Endometrium (tissue), 2 donors: ENCODE data around the gene MRPS12.
"Not testable (repeated sequence)": the region's sequence is repeated elsewhere in the genome, so short reads cannot be mapped to it uniquely, and the experiment has no call there.

Experiments
- FAIRE-seq: peaks from 2 replicates; lab custom pipeline; 2012; peaks lifted over from hg19 to GRCh38; lab: Jason Lieb, UNC
- donor health status: control.
- donor health status: control.

MRPS12 gene

DNA sequence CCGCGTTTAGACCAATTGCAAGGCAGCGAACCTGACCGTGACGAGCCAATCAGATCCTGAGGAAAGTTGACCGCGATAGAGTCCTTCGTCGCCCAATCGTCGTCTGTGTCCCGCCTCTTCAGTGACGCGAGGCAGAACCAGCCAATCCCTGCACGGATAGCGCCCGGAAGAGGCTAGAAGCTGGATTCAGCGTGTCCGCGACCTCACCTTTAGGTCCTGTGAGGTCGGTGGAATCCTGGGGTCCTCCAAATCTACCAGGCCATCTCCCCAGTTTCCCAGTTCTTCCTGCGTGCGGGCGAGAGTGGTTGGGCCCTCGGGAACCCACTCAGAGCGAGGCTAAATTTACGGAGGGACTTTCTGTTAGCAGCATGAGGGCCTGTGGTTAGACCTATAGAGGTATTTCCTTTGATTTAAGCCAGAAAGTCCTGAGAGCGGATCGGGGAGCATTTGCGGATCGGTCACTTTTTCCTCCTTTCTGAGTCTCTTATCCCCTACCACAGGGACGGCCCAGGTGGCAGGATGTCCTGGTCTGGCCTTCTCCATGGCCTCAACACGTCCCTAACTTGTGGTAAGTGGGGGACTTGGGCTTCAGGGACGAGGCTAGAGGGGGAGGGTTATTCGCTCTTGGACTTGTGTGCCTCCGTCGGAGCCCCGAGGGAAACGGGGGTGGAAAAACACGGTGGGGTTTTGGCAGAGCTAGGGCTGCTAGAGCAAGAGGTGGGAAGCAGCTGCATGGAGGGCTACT, at the start of gene MRPS12:
Gene MRPS12, plus strand, starts transcription at position 169 of the 745 bp plus-strand sequence. Its CDS starts 351 bp downstream, at position 520.
- FAIRE-seq, result peak; percentile 96

DNA sequence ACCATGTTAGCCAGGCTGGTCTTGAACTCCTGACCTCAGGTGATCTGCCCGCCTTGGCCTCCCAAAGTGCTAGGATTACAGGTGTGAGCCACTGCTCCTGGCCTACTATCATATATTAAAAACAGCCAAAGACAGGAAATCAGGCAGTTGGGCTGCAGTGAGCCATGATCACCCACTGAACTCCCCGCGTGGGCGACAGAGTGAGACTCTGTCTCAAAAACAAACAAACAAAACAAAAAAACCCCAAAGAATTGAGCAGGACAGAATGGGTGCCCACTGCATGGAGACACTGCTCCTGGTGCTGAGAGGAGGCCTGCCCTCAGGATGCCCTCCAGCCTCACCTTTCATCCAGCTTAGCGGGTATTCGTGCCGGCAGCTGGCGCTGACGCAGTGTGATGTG, 47.5 kb upstream of the MRPS12 start:
- no peak for FAIRE-seq

DNA sequence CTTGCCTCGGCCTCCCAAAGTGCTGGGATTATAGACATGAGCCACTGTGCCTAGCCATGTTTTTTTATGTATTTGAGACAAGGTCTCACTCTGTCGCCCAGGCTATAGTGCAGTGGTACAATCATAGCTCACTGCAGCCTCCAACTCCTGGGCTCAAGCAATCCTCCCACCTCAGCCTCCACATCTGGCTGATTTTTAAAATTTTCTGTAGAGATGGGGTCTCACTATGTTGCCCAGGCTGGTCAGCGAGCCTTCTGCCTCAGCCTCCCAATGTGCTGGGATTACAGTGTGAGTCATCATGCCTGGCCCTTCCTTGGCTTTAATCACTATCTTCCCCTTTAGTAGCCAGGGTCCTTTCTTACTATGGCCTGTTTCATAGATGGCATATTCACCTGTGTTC, 46.1 kb upstream of the MRPS12 start:
- FAIRE-seq, result not testable (repeated sequence)

DNA sequence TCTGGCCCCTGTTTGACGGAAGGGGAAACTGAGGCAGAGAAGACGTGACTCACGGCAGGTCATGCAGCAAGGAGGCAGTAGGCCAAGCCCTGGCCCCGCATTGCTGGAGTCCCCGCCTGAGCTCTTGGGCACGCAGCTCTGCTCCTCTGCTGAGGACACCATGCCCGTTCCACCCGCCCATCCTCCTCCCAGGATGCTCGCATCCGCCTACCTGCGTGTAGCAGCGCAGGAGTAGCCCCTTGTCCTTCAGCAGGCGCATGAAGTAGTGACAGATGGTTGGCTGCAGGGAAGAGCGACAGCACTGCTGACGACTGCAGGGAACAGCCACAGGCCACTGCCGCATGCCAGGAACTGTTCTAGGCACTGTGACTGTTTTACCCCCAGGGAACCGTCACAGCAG, 41.9 kb upstream of the MRPS12 start:
- FAIRE-seq, result no peak

DNA sequence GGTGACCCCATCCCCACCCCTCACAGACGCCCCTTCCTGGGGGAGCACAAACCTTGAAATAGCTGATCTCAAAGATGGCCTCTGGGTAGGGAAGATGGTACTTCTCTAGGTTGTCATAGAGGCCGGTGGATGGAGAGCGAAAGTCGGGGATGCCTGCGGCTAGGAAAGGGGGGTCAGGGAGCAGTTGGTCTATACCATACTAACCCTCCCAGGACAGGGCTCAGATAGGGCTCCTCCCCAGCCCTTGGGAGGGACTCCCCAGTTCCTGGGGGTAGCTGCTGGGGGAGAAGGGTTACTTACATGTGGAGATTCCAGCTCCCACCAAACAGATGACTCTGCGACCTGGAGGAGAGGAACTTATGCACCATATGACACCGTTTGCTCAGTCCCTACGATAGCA, 40.9 kb upstream of the MRPS12 start:
- no peak for FAIRE-seq

DNA sequence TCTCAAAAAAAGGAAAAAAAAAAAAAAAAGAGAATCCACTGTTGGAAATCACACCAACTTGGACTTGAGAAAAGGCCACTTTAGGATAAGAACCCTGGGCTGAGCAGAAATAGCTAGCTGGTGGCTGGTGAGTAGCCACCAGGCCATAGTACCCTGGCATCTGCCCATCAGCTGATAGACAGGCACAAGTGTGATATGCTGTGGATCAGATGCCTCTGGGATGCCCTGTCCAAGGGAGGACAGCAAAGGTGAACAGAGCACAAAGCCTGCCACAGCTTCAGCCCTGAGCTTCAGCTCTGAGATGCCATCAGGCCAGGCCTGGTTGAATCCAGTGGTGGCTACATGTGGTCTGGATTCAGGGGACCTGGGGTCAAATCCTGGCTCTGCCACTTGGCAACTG, 40.1 kb upstream of the MRPS12 start:
- FAIRE-seq, result no peak

DNA sequence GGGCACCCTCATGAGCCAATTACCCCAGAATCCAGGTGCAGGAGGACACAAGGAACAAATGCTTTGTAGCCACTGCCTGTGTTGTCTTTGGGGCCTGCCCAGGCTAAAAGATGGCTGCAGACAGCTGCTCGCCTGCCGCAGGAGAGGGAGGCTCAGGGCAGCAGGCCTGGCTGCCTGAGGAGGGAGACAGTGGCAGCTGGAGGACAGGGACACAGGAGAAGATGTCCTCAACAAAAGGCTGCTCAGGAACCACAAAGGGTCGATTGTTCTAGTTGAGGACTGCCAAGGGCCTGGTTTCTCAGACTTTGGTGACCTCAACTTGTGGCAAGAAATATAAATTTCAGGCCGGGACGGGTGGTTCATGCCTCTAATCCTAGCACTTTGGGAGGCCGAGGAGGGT, 39.0 kb upstream of the MRPS12 start:
- no peak for FAIRE-seq

DNA sequence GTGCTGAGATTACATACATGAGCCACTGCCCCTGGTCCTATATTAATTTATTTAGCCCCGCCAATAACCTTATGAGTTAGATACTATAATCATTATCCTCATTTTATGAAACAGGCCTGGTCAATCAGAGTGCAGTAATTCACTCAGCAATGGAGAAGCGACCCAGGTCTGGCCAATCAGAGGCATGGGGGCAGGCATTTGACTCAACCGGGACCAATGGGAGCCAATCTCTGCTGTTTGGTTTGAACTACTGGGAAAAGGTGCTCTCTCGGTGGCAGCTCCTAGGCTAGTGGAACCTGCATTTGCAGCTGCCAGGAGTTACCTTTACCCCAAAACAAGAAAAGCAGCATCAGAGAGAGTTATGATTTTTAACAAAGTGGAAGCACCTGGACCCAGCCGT, 37.9 kb upstream of the MRPS12 start:
- no peak for FAIRE-seq

DNA sequence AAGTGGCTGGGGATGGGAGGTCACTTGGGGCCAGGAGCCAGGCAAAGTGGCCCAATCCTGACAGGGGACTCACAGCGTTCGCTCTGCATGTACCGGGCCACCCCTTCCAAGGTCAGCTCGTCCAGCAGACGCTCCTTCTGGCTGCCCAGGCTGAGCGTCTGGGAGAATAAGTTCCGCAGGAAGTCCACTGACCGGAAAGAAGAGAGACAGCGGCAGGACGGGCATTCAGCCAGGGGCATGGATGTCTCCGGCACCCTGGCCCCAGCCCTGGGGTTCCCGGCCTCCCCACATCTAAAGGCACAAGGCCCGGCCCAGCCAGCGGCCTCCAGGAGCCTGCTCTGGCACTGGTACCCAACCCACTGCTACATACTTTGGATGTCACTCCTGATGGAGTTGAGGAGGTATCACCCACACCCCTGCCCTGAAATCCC, 37.4 kb upstream of the MRPS12 start:
- FAIRE-seq, result no peak

DNA sequence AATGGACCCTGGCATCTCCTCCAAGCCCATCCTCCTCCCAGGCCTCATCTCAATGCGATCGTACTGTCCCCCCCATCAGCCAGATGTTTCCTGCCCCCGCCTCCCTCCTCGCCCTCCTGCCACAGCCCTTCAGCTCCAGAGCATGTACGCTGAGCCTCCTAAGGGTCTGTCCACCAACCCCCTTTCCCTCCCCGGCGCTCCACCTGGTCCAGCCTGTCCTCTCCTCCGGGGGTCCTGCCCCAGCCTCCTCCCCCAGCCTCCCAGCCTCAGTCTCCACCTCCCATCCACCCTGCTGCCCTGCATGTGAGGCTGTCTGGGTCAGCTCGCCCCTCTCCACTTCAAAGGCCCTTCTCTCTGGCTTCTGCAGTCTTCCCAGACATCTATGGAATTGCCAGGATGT, 35.8 kb upstream of the MRPS12 start:
- FAIRE-seq, result no peak

DNA sequence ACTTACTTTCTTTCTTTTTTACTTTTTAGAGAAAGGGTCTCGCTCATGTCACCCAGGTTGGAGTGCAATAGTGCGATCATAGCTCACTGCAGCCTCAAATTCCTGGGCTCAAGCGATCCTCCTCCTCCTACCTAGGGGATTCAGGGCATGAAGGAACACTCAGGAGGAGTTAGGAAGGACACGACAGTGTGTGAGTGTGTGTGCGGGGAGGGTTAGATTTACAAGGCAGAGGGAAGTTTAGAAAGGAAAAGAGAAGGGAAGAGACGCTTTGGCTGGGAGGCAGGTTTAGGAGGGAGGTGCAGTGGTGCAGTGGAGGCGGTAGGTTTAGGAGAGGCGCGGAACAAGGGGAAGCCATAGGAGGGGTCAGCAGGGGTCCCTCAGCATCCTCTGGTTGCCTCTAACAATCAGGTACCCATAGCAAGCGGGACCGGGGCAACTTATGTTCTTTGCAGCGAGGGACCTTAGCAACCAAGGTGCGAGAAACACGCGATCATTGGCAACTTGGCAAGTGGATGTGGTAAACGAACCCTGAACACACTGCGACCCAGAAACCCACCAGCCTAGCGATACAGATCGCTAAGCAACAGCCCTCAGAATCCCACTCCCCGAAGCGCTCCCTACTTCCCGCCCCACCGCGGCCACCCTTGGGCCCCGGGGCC, 31.8 kb upstream of the MRPS12 start:
- FAIRE-seq, result no peak

DNA sequence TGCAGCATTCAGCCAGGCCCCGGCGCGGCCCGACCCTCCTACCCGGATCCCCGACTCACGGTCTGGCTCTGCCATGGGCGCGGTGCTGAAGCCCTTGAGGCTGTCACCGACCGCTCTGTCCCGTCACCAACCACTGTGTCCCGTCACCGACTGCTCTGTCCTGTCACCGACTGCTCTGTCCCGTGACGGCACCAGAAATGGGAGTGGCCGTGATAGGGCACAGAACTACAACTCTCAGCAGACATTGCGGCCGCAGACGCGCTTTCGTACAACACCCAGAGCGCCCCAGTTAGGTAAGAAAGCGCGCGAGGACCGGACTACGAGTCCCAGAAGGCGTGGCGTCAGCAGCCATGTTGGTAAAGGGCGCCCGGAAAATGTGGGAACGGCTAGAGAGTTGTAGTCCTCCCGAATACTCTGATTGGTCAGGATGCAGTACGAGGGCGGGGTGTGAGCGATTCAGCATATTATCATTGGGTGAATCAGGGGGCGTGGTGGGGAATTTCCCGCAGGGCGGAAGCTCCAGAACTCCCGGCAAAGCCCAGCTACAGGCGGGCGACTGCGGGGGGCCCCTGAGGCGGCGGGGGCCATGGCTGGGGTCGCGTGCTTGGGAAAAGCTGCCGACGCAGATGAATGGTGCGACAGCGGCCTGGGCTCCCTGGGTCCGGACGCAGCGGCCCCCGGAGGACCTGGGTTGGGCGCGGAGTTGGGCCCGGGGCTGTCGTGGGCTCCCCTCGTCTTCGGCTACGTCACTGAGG, 31.1 kb upstream of the MRPS12 start, which contains the start of the genes NFKBIB and SIRT2:
Gene NFKBIB, plus strand, starts transcription at position 523 of the 755 bp plus-strand sequence. Its CDS starts 64 bp downstream, at position 587.
Gene SIRT2, minus strand, starts transcription at position 172 of the 755 bp plus-strand sequence. Its CDS starts 97 bp downstream, at position 75.
- peak; percentile 99 for FAIRE-seq

DNA sequence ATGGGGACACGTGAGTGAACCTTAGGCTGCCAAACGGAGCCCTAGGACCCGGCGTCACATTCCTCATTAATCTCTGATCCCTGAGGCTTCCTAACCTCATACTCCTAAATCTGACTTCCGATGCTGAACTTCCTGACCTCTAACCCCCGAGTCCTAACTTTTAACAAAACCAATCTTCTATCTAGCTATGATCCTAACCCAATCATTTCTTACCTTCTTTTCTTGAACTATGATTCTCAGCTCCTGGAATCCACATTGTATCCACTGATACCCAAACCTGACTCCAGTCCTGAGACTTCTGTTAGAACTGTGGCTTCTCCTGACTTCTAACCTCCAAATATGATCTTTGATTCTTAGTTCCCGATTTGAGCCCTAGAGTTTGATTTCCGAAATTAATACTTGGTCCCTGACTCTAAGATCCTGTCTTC, 30.5 kb upstream of the MRPS12 start:
- FAIRE-seq, result no peak

DNA sequence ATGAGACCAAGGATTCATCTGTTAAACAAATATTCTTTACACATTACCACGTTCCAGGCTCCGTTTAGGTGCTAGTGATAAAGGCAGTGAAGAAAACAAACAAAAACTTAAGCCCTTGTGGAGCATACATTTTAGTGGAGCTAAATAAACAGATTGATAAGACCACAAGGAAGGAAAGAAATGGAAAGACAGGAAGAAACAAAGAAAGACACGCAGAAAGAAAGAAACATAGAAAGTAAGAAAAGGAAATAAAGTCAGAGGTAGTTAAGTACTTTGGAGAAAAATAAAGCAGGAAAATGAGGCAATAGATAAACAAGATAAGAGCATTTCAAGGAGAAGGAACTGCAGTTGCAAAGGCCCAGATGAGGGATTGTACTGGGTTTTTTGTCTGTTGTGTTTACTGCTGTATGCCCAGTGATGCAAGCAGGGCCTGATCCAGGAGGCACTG, 30.0 kb upstream of the MRPS12 start:
- FAIRE-seq, result no peak

DNA sequence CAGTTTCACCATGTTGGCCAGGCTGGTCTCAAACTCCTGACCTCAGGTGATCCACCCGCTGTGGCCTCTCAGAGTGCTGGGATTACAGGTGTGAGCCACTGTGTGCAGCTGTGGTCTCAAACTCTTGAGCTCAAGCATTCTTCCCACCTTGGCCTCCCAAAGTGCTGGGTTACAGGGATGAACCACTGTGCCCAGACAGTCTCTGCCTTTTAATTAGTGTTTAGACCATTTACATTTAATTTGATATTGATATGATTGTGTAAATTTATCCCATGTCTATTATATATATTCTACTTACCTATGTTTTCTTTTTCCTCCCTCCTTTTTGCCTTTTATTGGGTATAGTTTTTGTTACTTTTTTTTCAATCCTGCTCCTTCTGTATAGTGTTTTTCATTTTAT, 29.1 kb upstream of the MRPS12 start:
- FAIRE-seq, result no peak

DNA sequence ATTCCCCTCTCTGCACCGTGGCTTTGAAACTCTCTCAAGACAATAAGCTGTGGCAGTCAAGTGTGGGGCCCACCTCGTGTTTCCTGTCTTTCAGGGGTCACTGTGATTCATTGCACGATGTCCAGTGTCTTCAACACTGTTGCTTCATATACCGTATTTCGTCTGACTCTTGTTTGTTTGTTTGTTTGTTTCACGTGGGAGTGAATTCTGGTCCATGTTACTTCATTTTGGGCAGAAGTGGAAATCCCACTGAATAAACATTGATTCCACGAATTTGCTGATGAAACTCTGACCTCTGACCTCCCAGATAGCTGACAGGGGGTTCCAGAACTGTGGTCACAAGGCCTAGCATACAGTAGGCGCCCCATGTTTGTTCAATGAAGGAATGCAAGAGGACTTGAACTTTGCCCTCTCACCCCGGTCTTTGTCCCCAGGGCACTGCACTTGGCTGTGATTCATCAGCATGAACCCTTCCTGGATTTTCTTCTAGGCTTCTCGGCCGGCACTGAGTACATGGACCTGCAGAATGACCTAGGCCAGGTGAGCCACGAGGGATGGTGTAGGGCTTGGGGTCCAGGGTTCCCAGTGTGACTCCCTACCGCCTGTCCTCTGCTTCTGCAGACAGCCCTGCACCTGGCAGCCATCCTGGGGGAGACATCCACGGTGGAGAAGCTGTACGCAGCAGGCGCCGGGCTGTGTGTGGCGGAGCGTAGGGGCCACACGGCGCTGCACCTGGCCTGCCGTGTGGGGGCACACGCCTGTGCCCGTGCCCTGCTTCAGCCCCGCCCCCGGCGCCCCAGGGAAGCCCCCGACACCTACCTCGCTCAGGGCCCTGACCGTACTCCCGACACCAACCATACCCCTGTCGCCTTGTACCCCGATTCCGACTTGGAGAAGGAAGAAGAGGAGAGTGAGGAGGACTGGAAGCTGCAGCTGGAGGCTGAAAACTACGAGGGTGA, 25.9 kb upstream of the MRPS12 start:
- no peak for FAIRE-seq

DNA sequence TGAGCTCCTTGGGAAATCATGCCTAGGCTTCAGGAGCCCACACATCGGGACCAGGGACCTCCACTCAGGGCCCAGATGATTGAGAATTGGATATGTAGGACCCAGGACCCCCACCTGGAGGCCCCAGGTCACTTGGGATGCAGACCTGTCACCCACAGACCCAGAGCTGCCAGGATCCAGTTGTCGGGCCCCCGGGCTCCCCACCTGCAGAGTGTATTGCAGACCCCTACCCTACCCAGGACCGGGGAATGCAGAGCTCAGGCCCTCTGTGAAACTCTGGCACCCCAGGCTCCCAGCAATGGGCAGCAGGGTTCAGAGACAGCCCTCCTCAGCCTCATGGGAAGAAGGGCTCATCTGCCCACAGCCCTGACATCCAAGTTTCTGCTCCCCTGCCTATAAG, 25.1 kb upstream of the MRPS12 start:
- FAIRE-seq, result no peak

DNA sequence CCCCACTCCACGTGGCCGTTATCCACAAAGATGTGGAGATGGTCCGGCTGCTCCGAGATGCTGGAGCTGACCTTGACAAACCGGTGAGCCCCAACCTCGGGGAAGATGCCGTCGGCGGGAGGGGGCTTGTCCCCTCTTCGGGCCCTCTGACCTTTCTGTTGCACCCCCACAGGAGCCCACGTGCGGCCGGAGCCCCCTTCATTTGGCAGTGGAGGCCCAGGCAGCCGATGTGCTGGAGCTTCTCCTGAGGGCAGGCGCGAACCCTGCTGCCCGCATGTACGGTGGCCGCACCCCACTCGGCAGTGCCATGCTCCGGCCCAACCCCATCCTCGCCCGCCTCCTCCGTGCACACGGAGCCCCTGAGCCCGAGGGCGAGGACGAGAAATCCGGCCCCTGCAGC, 23.5 kb upstream of the MRPS12 start:
- FAIRE-seq, result no peak

DNA sequence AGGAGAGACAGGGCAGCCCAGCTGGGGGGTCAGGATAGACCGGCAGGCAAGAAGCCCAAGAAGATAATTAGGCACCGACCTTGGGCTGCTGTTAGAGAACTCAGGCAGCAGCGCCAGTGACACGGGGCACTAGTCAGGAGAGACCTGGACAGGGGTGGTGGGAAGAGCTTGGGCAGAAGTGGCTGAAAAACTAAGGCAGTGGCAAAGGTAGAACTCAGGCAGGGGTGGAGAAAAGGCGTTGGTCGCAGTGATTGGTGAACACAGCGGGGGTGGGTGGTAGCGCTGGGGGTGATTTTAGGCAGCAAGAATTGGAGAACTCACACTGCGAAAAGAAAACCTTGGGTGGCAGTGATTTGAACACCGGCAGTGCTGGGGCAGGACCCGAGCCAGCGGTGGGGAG, 23.1 kb upstream of the MRPS12 start:
- FAIRE-seq, result no peak

DNA sequence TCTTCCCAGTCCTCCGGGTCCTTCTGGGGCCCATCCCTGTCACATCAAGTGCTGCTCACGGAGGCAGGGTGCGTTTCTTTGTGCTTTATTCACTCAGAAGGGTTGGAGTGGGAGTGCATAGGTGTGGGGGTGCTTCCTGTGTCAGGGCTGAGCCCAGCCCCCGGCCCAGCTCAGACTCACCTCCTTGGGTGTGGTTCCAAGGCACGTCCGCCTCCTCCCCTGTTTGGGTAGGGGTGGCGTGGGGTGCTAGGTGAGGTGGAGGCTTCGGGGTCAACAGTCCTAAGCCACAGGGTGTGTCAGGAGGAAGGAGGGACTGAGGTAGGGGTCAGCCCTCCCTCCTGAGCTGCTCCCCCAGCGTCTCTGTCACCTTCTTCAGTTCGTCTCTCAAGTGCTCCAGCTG, 21.8 kb upstream of the MRPS12 start:
- no peak for FAIRE-seq

DNA sequence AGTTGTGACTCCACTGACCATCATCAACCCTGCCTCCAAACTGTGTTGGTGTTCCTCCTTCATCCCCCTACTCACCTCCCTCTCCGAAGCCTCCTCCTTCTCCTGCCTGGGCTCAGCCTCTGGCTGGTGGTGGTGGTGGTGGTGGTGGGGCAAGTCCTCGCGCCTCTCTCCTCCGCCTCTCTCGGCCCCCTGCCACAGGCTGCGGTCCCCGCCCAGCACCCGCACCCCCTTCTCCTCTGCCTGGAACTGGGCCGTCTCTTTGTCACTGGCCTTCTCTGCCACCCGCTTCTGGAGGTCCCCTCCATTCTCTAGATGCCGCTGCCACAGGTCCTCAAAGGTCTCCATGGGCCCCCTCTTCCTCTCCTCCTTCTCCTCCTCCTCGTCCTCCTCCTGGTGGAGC, 20.3 kb upstream of the MRPS12 start:
- FAIRE-seq, result no peak
